RWPE2 (cell line): ENCODE results near the gene FZR1.
"Not testable (repeated sequence)": the region's sequence is repeated elsewhere in the genome, so short reads cannot be mapped to it uniquely, and the experiment has no call there.

Experiments
- ATAC-seq: fragments of 200-7000 bp; cut with Tn5 transposase; 3 replicates; pipeline ENCODE4 v1.9.1; 2021; ENCODE audit warnings: low read depth
- DNase-seq: peaks from one replicate; pipeline ENCODE4 v3.0.0-alpha.2; 2020; ENCODE audit warnings: low spot score
- H3K27ac ChIP-seq: fragments of 450-650 bp; 2 replicates; pipeline ENCODE4 v1.5.1; 2017; ENCODE audit warnings: mild to moderate bottlenecking; ENCODE audit not compliant: poor library complexity, severe bottlenecking
- H3K27me3 ChIP-seq: fragments of 250-450 bp; sonication (Bioruptor Pico); 2 replicates; pipeline ENCODE4 v1.5.1; 2021; ENCODE audit warnings: mild to moderate bottlenecking, moderate library complexity; ENCODE audit not compliant: insufficient read depth, poor library complexity, severe bottlenecking
- H3K36me3 ChIP-seq: fragments of 250-450 bp; sonication (Bioruptor Pico); 2 replicates; pipeline ENCODE4 v1.5.1; 2020; ENCODE audit warnings: low read depth, mild to moderate bottlenecking, moderate library complexity
- H3K4me1 ChIP-seq: fragments of 250-450 bp; sonication (Bioruptor Pico); 2 replicates; pipeline ENCODE4 v1.5.1; 2021; ENCODE audit warnings: mild to moderate bottlenecking, moderate library complexity; ENCODE audit not compliant: insufficient read depth, poor library complexity, severe bottlenecking
- H3K4me3 ChIP-seq: fragments of 250-450 bp; sonication (Bioruptor Pico); 2 replicates; pipeline ENCODE4 v1.5.1; 2021; ENCODE audit warnings: mild to moderate bottlenecking, moderate library complexity; ENCODE audit not compliant: severe bottlenecking
- H3K9me3 ChIP-seq: fragments of 250-450 bp; sonication (Bioruptor Pico); 2 replicates; pipeline ENCODE4 v1.5.1; 2021; ENCODE audit warnings: mild to moderate bottlenecking, moderate library complexity; ENCODE audit not compliant: severe bottlenecking
- CTCF ChIP-seq: fragments of 450-650 bp; IDR thresholded peaks from one replicate; pipeline ENCODE4 v1.5.1; 2017; ENCODE audit warnings: mild to moderate bottlenecking, moderate library complexity; ENCODE audit not compliant: poor library complexity, severe bottlenecking

The FZR1 gene

GRCh38 chr19:3527238-3527910 is 21.3 kb downstream of the FZR1 start:
- H3K27me3 ChIP-seq, result no peaks in the 10 kb centered on the region
- no peak overlapping the region for H3K4me3 ChIP-seq
- H3K36me3 ChIP-seq, result peaks cover 51% of the 10 kb centered on the region
- no peak for ATAC-seq
- no peaks in the 10 kb centered on the region for H3K4me1 ChIP-seq
- DNase-seq, result no peak
- H3K27ac ChIP-seq, result no peak overlapping the region
- no peak for TF ChIP-seq CTCF
- no peaks in the 10 kb centered on the region for H3K9me3 ChIP-seq

- TF ChIP-seq CTCF, result no peak
- Histone ChIP-seq H3K4me1 (no peaks in the 10 kb centered on the region), H3K9me3 (no peaks in the 10 kb centered on the region), H3K27ac (no peak overlapping the region), H3K27me3 (no peaks in the 10 kb centered on the region), H3K36me3 (peaks cover 51% of the 10 kb centered on the region), H3K4me3 (no peak overlapping the region)
- DNase-seq, result no peak
- ATAC-seq, result no peak
Measured at GRCh38 chr19:3528080-3528479, 22.0 kb downstream of the FZR1 start.

GRCh38 chr19:3528539-3529211 is 22.6 kb downstream of the FZR1 start:
- Histone ChIP-seq H3K27me3 (no peaks in the 10 kb centered on the region), H3K9me3 (no peaks in the 10 kb centered on the region)
- no peak for TF ChIP-seq CTCF

GRCh38 chr19:3529299-3529698 is 23.2 kb downstream of the FZR1 start:
- H3K27me3 ChIP-seq, H3K4me1 ChIP-seq, H3K4me3 ChIP-seq, H3K9me3 ChIP-seq, DNase-seq, H3K27ac ChIP-seq, ATAC-seq: not testable (repeated sequence)
- peaks cover 46% of the 10 kb centered on the region for H3K36me3 ChIP-seq

More at GRCh38 chr19:3528539-3529211, 22.6 kb downstream of the FZR1 start:
- DNase-seq, result no peak
- no peak for ATAC-seq
- Histone ChIP-seq H3K4me1 (no peaks in the 10 kb centered on the region), H3K4me3 (no peak overlapping the region), H3K27ac (no peak overlapping the region), H3K36me3 (peaks cover 49% of the 10 kb centered on the region)

GRCh38 chr19:3530389-3530788 is 24.3 kb downstream of the FZR1 start:
- H3K4me1 ChIP-seq, result no peaks in the 10 kb centered on the region
- DNase-seq (no peak), ATAC-seq (no peak)
- TF ChIP-seq CTCF, result no peak
- H3K27me3 ChIP-seq, result no peaks in the 10 kb centered on the region
- H3K9me3 ChIP-seq, result no peaks in the 10 kb centered on the region
- no peak overlapping the region for H3K4me3 ChIP-seq
- peaks cover 44% of the 10 kb centered on the region for H3K36me3 ChIP-seq
- no peak overlapping the region for H3K27ac ChIP-seq
